Right cardiac atrium (tissue), 5 donors: ENCODE results near the gene TCF23. TPM values are rescaled to one million over a fixed set of nuclear protein-coding genes. Genes with fewer than 3 reads are reported as not detected.
"Not testable (repeated sequence)": the region's sequence is repeated elsewhere in the genome, so short reads cannot be mapped to it uniquely, and the experiment has no call there.

Source experiments
- ATAC-seq, 2 donors: fragments of 200-7000 bp; cut with Tn5 transposase; one replicate each; pipeline versions ENCODE4 v1.8.0 to v1.9.1; 2020; ENCODE audit warnings: moderate library complexity in 2 of 2, mild to moderate bottlenecking in 1 of 2
- DNase-seq, 3 donors: peaks; one replicate each; pipeline ENCODE4 v3.0.0-alpha.2; 2020
- H3K27ac ChIP-seq: one replicate; pipeline ENCODE4 v1.5.1; 2013; ENCODE audit warnings: mild to moderate bottlenecking, low read length, control low read depth, moderate library complexity
- H3K27me3 ChIP-seq: one replicate; pipeline ENCODE4 v1.6.1; 2013; ENCODE audit not compliant: control insufficient read depth, insufficient read depth
- H3K4me1 ChIP-seq: one replicate; pipeline ENCODE4 v1.6.1; 2013; ENCODE audit warnings: low read length; ENCODE audit not compliant: control insufficient read depth, insufficient read depth
- H3K4me3 ChIP-seq: one replicate; pipeline ENCODE4 v1.5.1; 2013; ENCODE audit warnings: low read length, control low read depth
- H3K9me3 ChIP-seq: one replicate; pipeline ENCODE4 v1.6.1; 2013; ENCODE audit warnings: low read length; ENCODE audit not compliant: control insufficient read depth
- WGBS: extraction: QIAGEN DNeasy Blood & Tissue Kit; methylation state at CpG from one replicate; pipeline ENCODE4 v1.1.7; 2013; 5-methylcytosine and 5-hydroxymethylcytosine counted together
- intact Hi-C, 4 donors: fragments of 100-400 bp; cut with DNase I; formaldehyde crosslinking; loops; one replicate each; pipeline versions ENCODE4 v1.11.0 to v1.14.0; 2022 to 2023
- polyA plus RNA-seq: library from polyadenylated mRNA; stranded (reverse); fragments of 200-250 nt; gene quantifications from one replicate; pipeline ENCODE4 v1.2.3, GENCODE V29; 2013
- total RNA-seq, 4 donors: library from RNA; stranded (reverse); fragmentation: NEBNext Ultra II Directional; extraction: Animal tissue kit (Norgen Biotek cat#: 25700); gene quantifications; one replicate each; pipeline ENCODE4 v1.2.1, GENCODE V29; 2021
- donor health status: healthy with polysubstance abuse.
- donor health status: DM: no; HTN: yes; CAD: no.
- donor health status: DM: no; HTN: no; CAD: no.
- donor health status: DM: no; HTN: yes; CAD: no; lungs with severe emphysema.
- donor health status: DM: yes; HTN: yes; CAD: no.

TCF23 gene
- total and polyA plus RNA-seq, 5 donors, result 0.05 to 0.15 (median 0.11) TPM

DNA sequence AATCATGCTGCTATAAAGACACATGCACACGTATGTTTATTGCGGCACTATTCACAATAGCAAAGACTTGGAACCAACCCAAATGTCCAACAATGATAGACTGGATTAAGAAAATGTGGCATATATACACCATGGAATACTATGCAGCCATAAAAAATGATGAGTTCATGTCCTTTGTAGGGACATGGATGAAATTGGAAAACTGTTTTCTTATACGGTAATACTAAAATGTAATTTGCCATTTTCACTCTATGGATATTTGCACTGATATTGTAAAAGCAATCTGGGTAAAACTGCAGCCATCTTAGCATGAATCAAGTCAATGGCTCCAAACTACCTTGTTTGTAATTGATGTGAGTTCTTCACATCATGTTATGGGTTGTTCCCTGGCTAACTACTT is 47.0 kb downstream of the TCF23 start:
- H3K27me3 ChIP-seq, H3K27ac ChIP-seq, DNase-seq, ATAC-seq, H3K4me3 ChIP-seq, H3K9me3 ChIP-seq, intact Hi-C loops, H3K4me1 ChIP-seq: not testable (repeated sequence)
- 93% methylated on average over 3 of the region's 3 CpGs for WGBS

DNA sequence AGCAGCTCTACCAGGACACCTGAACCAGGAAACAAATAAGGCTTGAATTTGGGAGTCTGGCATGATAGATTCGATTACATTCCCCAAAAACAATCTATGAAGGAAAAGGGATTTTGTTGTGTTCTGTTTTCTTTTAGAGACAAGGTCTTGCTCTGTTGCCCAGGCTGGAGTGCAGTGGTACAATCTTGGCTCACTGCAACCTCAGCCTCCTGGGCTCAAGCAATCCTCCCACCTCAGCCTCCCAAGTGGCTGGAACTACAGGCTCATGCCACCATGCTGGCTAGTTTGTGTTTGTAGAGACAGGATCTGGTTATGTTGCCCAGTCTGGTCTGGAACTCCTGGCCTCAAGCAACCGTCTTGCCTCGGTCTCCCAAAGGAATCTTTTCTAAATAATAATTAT is 49.3 kb downstream of the TCF23 start:
- intact Hi-C loops, H3K27ac ChIP-seq, DNase-seq, H3K27me3 ChIP-seq, H3K4me1 ChIP-seq, H3K4me3 ChIP-seq, H3K9me3 ChIP-seq, ATAC-seq: not testable (repeated sequence)
- whole genome bisulfite sequencing, result 86% methylated on average over 3 of the region's 3 CpGs

DNA sequence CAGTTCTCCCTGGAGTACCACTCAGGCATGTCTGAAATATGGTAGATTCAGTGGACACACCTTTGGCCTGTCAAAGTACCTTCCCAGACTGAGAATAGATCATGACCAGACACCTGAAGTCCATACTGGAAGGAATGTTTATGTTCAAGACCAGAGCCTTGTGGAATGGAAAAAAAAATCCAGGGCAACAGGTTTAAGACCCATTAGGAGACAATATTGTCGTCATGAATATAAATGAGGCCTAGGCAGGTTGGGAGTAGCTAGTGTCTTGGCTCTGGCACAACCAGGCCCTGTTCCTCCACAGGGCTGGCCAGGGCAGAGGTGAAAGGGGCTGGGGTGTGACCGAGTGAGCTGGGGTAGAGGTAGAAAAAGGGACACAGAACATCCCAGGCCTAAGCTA is 49.8 kb downstream of the TCF23 start:
- Histone ChIP-seq H3K4me3 (no peak overlapping the region), H3K9me3 (no peaks in the 10 kb centered on the region), H3K27ac (no peak overlapping the region), H3K27me3 (no peaks in the 10 kb centered on the region), H3K4me1 (no peaks in the 10 kb centered on the region)
- intact Hi-C loops, result no loop called here
- peak in 1 of 2 donors; percentile 14 for ATAC-seq
- no peak for DNase-seq
- 82% methylated on average over 2 of the region's 2 CpGs for WGBS

DNA sequence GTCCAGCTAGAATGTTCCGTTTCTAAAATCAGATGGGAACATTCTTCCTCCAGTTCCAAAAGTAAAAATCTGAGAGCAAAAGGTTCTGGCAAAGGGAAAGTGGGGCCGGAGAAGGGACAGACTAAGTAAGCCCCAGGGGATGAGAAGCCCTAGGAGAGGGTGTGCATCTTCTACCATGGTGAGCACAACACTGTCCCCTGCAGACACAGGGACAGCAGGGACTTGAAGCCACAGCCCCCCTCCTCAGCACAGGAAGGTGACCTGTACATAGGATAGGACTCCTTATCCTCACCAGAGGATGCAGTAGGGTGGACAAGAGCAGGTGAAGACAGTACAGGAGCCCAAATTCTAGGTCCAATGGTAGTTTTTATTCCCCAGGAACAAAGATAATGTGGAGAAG is 50.4 kb downstream of the TCF23 start:
- H3K4me3 ChIP-seq, result no peak overlapping the region
- WGBS, result 77% methylated on average over 2 of the region's 2 CpGs
- H3K9me3 ChIP-seq, result no peaks in the 10 kb centered on the region
- no peaks in the 10 kb centered on the region for H3K4me1 ChIP-seq
- H3K27ac ChIP-seq, result no peak overlapping the region
- DNase-seq (no peak), ATAC-seq (no peak)
- H3K27me3 ChIP-seq, result no peaks in the 10 kb centered on the region
- intact Hi-C loops, result no loop called here

DNA sequence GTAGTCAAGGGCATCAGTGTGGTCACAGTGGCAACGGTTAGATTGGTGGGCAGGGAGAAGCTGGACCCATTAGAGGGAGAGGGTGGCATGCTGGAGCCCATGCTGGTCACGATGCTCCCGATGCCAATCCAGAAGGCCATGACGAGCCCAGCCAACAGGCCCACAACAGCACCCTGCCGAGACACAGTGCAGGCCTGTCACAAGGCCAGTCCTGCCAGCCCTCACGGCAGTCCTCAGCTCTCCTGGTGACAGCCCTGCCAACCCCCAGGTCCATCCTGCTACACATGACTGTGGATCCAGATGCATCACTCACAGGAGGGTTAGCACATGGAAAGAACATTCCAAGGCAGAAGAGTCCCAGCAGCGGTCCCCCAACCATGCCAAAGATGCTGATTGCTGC is 52.9 kb downstream of the TCF23 start:
- H3K4me1 ChIP-seq, result no peaks in the 10 kb centered on the region
- no peaks in the 10 kb centered on the region for H3K9me3 ChIP-seq
- no peak overlapping the region for H3K4me3 ChIP-seq
- DNase-seq, result no peak
- intact Hi-C loops, result no loop called here
- 91% methylated on average over 7 of the region's 7 CpGs for WGBS
- H3K27me3 ChIP-seq, result no peaks in the 10 kb centered on the region
- ATAC-seq, result no peak
- H3K27ac ChIP-seq, result no peak overlapping the region

DNA sequence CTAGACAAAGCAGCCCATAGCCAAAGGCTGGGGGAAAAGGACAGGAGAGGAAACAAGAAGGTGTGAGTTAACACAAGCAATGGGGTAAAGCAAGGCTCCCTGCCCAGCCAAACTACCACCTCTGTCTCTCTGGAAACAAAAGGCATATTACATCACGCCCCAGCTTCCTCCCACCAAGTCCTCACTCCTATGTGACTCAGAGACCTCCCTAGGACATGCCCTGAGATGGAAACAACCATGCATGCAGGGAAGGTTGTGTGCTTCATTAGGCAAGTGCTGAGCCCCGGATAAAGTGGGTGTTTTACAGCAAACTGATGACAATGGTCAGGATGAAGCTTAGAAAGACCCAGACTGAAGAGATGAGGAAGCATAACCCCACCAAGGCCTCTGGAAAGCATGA is 54.0 kb downstream of the TCF23 start:
- intact Hi-C loops, result no loop called here
- no peak for ATAC-seq
- no peaks in the 10 kb centered on the region for H3K4me1 ChIP-seq
- no peak overlapping the region for H3K27ac ChIP-seq
- WGBS, result 88% methylated on average over 2 of the region's 2 CpGs
- H3K4me3 ChIP-seq, result no peak overlapping the region
- no peak for DNase-seq
- H3K27me3 ChIP-seq, result no peaks in the 10 kb centered on the region
- no peaks in the 10 kb centered on the region for H3K9me3 ChIP-seq

DNA sequence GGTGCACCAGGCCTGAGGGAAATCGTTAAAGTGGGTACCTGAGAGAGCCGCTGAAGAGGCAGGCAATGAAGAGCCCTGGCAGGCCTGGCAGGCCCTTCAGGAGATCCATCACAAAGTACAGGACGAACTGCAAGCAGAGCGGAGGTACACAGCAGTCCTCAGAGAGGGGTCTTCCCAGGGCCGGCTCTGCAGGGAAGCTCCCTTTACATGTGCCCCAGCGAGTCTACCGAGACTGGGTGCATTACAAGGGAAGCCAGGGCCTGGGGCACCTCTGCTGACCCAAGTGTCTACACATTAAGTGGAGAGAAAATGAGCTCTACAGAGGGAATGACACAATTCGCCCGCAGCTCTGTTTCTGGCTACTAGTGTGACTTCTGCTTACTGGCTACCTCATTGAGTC is 54.9 kb downstream of the TCF23 start:
- DNase-seq (no peak), ATAC-seq (no peak)
- WGBS, result 93% methylated on average over 9 of the region's 9 CpGs
- H3K4me1 ChIP-seq, result no peaks in the 10 kb centered on the region
- H3K27me3 ChIP-seq, result no peaks in the 10 kb centered on the region
- H3K4me3 ChIP-seq, result no peak overlapping the region
- no peak overlapping the region for H3K27ac ChIP-seq
- intact Hi-C loops, result no loop called here
- no peaks in the 10 kb centered on the region for H3K9me3 ChIP-seq

DNA sequence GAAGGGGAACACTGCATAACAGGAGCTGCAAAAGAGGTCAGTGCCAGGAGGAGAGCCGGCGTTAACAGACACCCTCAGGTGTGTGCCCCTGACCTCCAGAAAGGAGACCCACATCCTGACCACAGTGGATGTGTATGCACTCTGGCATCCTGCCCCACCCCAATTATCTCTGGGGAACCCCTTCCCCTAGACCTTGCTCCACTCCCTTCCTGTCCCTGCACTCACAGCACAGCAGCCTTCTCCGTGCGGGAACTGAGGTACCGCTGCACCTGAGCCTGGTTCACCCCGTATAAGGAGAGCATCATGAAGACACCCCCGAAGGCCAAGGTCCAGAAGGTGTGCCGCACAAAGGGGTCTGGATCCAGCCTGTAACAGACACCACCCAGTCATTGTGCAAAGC is 55.8 kb downstream of the TCF23 start:
- ATAC-seq, result no peak
- 92% methylated on average over 8 of the region's 8 CpGs for WGBS
- intact Hi-C loops, result no loop called here

DNA sequence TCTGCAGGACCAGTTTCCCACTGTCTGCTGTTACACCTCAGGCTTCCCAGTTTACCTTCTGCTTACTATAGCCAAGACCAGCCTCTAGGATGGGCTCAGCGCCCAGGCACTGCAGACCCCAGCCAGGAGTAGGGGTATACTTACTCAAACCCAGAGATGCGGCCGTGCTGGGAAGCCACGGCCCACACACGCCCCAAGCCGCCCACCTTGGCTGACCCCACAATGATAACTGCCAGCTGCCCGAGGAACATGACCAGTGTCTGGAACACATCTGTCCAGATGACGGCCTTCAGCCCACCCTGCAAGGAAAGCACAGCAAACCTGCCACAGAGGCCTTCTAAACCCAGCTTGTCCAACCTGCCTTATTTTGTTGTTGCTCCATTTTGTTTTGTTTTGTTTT is 56.4 kb downstream of the TCF23 start:
- DNase-seq (no peak), ATAC-seq (no peak)
- no peaks in the 10 kb centered on the region for H3K9me3 ChIP-seq
- WGBS, result 64% methylated on average over 8 of the region's 8 CpGs
- no peak overlapping the region for H3K27ac ChIP-seq
- no peak overlapping the region for H3K4me3 ChIP-seq
- H3K4me1 ChIP-seq, result no peaks in the 10 kb centered on the region
- intact Hi-C loops, result no loop called here
- H3K27me3 ChIP-seq, result no peaks in the 10 kb centered on the region

More for the DNA sequence above, 55.8 kb downstream of the TCF23 start:
- DNase-seq, result no peak
- Histone ChIP-seq H3K27me3 (no peaks in the 10 kb centered on the region), H3K9me3 (no peaks in the 10 kb centered on the region), H3K4me1 (no peaks in the 10 kb centered on the region), H3K4me3 (no peak overlapping the region), H3K27ac (no peak overlapping the region)

DNA sequence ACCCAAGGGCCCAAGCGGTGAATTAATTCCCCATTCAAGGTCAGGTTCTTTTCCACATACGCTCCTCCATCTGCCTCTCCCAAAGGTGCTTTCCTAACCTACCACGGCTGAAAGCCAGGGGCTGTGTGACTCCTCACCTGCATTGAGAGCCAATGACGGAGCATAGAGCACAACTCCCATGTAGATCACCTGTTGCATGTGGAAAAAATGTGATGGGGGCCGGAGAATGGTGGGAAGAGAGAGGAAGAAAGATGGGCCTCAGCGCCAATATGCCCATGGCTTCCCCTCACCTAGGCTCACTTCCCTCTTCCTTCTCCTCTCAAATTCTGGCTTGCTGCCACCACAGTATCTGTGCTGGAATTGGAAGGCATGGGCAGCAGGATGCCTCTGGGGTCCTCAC is 57.5 kb downstream of the TCF23 start:
- Histone ChIP-seq H3K27me3 (no peaks in the 10 kb centered on the region), H3K27ac (no peak overlapping the region), H3K9me3 (no peaks in the 10 kb centered on the region), H3K4me1 (no peaks in the 10 kb centered on the region), H3K4me3 (no peak overlapping the region)
- no peak for DNase-seq
- WGBS, result 97% methylated on average over 6 of the region's 6 CpGs
- intact Hi-C loops, result no loop called here
- no peak for ATAC-seq
